ENCODE results near the gene HEXD.
"Not testable (repeated sequence)": the region's sequence is repeated elsewhere in the genome, so short reads cannot be mapped to it uniquely, and the experiment has no call there.

HEXD gene

GRCh38 chr17:82402865-82403264 lies 15.3 kb upstream of the HEXD start:
- FAIRE-seq (no peak), DNase-seq (ENCODE audit: insufficient read length) (no peak)
- TF ChIP-seq POLR2AphosphoS5 (IDR thresholded peaks at IDR 0.05; ENCODE audit: low read depth, low read length) (no peak), POLR2A (IDR thresholded peaks at IDR 0.05; ENCODE audit: low read depth, low read length) (no peak), TAF1 (IDR thresholded peaks at IDR 0.05; ENCODE audit: borderline replicate concordance, low read depth, low read length) (no peak)

- FAIRE-seq, result no peak
- TF ChIP-seq POLR2AphosphoS5 (IDR thresholded peaks at IDR 0.05; ENCODE audit: low read depth, low read length) (no peak; the same call in 1 of the 2 replicates), POLR2A (IDR thresholded peaks at IDR 0.05; ENCODE audit: low read depth, low read length) (no peak), TAF1 (IDR thresholded peaks at IDR 0.05; ENCODE audit: borderline replicate concordance, low read depth, low read length) (no peak)
- DNase-seq (ENCODE audit: insufficient read length), result no peak
Observed at GRCh38 chr17:82403662-82404660, 14.2 kb upstream of the HEXD start.

GRCh38 chr17:82405051-82405450 lies 13.1 kb upstream of the HEXD start:
- FAIRE-seq, result no peak

GRCh38 chr17:82406131-82406671 lies 11.9 kb upstream of the HEXD start:
- TF ChIP-seq POLR2AphosphoS5 (IDR thresholded peaks at IDR 0.05; ENCODE audit: low read depth, low read length) (no peak), TAF1 (IDR thresholded peaks at IDR 0.05; ENCODE audit: borderline replicate concordance, low read depth, low read length) (no peak), POLR2A (IDR thresholded peaks at IDR 0.05; ENCODE audit: low read depth, low read length) (no peak)
- no peak for DNase-seq (ENCODE audit: insufficient read length)
- FAIRE-seq, result no peak

More at GRCh38 chr17:82405051-82405450, 13.1 kb upstream of the HEXD start:
- no peak for DNase-seq (ENCODE audit: insufficient read length)
- no peak for TF ChIP-seq POLR2AphosphoS5 (IDR thresholded peaks at IDR 0.05; ENCODE audit: low read depth, low read length)
- no peak for TF ChIP-seq TAF1 (IDR thresholded peaks at IDR 0.05; ENCODE audit: borderline replicate concordance, low read depth, low read length)
- no peak for TF ChIP-seq POLR2A (IDR thresholded peaks at IDR 0.05; ENCODE audit: low read depth, low read length)

GRCh38 chr17:82407255-82407654 lies 10.9 kb upstream of the HEXD start:
- FAIRE-seq (no peak), DNase-seq (ENCODE audit: insufficient read length) (no peak)
- TF ChIP-seq TAF1 (IDR thresholded peaks at IDR 0.05; ENCODE audit: borderline replicate concordance, low read depth, low read length) (no peak), POLR2AphosphoS5 (IDR thresholded peaks at IDR 0.05; ENCODE audit: low read depth, low read length) (no peak), POLR2A (IDR thresholded peaks at IDR 0.05; ENCODE audit: low read depth, low read length) (no peak)

GRCh38 chr17:82408288-82408937 lies 9.7 kb upstream of the HEXD start:
- FAIRE-seq, result no peak
- no peak for DNase-seq (ENCODE audit: insufficient read length)
- no peak for TF ChIP-seq TAF1 (IDR thresholded peaks at IDR 0.05; ENCODE audit: borderline replicate concordance, low read depth, low read length)
- TF ChIP-seq POLR2AphosphoS5 (IDR thresholded peaks at IDR 0.05; ENCODE audit: low read depth, low read length), result no peak
- TF ChIP-seq POLR2A (IDR thresholded peaks at IDR 0.05; ENCODE audit: low read depth, low read length), result no peak

- FAIRE-seq (no peak), DNase-seq (ENCODE audit: insufficient read length) (no peak)
- TF ChIP-seq POLR2AphosphoS5 (IDR thresholded peaks at IDR 0.05; ENCODE audit: low read depth, low read length) (no peak), POLR2A (IDR thresholded peaks at IDR 0.05; ENCODE audit: low read depth, low read length) (no peak), TAF1 (IDR thresholded peaks at IDR 0.05; ENCODE audit: borderline replicate concordance, low read depth, low read length) (no peak)
Observed at GRCh38 chr17:82408938-82409318, 9.2 kb upstream of the HEXD start.

GRCh38 chr17:82410014-82410716 lies 8.0 kb upstream of the HEXD start:
- TF ChIP-seq POLR2A (IDR thresholded peaks at IDR 0.05; ENCODE audit: low read depth, low read length), result no peak
- no peak for TF ChIP-seq TAF1 (IDR thresholded peaks at IDR 0.05; ENCODE audit: borderline replicate concordance, low read depth, low read length)
- no peak for TF ChIP-seq POLR2AphosphoS5 (IDR thresholded peaks at IDR 0.05; ENCODE audit: low read depth, low read length)
- DNase-seq (ENCODE audit: insufficient read length), result no peak
- FAIRE-seq, result no peak

GRCh38 chr17:82411396-82412053 lies 6.6 kb upstream of the HEXD start:
- no peak for TF ChIP-seq POLR2AphosphoS5 (IDR thresholded peaks at IDR 0.05; ENCODE audit: low read depth, low read length)
- no peak for DNase-seq (ENCODE audit: insufficient read length)
- no peak for FAIRE-seq

GRCh38 chr17:82412081-82412480 lies 6.1 kb upstream of the HEXD start:
- DNase-seq (ENCODE audit: insufficient read length); FAIRE-seq: not testable (repeated sequence)

Measured in GM12892 (cell line).